NB4 (cell line): ENCODE measurements around the gene ANKRD34A.

Source experiments
- POLR2A ChIP-seq: IDR thresholded peaks from 2 replicates; pipeline ENCODE4 v1.6.1; 2011; ENCODE audit warnings: mild to moderate bottlenecking; ENCODE audit not compliant: insufficient read length; ENCODE audit errors: extremely low read depth
- TF ChIP-seq, protein P1 (sequence below): IDR thresholded peaks from one replicate; pipeline ENCODE4 v1.5.1; 2012; ENCODE audit warnings: low read depth, low read length

DNA sequence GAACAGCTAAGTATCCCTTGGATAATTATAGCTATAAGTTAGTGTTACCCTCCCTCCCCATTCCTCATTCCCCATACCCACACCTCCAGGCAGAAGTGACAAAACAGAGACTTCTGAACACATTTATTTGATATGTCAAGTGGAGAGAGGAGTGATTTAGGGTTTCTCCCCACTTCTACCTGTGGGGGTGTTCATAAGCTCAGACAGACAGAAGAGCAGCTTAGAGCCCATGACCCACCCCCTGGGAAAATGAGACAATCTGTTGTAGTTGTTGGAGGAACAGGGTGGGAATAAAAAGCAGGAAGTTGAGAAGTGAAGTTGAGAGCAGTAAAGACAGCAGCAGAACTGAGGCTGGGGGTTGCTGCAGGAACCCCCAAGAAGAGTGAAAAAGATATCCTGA lies 5.0 kb downstream of the ANKRD34A start:
- TF ChIP-seq, protein P1, sequence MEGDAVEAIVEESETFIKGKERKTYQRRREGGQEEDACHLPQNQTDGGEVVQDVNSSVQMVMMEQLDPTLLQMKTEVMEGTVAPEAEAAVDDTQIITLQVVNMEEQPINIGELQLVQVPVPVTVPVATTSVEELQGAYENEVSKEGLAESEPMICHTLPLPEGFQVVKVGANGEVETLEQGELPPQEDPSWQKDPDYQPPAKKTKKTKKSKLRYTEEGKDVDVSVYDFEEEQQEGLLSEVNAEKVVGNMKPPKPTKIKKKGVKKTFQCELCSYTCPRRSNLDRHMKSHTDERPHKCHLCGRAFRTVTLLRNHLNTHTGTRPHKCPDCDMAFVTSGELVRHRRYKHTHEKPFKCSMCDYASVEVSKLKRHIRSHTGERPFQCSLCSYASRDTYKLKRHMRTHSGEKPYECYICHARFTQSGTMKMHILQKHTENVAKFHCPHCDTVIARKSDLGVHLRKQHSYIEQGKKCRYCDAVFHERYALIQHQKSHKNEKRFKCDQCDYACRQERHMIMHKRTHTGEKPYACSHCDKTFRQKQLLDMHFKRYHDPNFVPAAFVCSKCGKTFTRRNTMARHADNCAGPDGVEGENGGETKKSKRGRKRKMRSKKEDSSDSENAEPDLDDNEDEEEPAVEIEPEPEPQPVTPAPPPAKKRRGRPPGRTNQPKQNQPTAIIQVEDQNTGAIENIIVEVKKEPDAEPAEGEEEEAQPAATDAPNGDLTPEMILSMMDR, result no peak
- no peak for TF ChIP-seq POLR2A
